Activated CD4-positive, alpha-beta T cell treated with anti-CD3 and anti-CD28 coated beads, Interleukin-2, amount 50 U/mL, for 24 hours (primary cell): ENCODE measurements around the gene IMMP2L.
"Not testable (repeated sequence)": the region's sequence is repeated elsewhere in the genome, so short reads cannot be mapped to it uniquely, and the experiment has no call there.

Source experiments
- DNase-seq, 2 donors: peaks; one replicate each; pipeline ENCODE4 v3.0.0-alpha.2; 2020; ENCODE audit warnings: low read depth in 1 of 2, low spot score in 1 of 2

IMMP2L gene

DNA sequence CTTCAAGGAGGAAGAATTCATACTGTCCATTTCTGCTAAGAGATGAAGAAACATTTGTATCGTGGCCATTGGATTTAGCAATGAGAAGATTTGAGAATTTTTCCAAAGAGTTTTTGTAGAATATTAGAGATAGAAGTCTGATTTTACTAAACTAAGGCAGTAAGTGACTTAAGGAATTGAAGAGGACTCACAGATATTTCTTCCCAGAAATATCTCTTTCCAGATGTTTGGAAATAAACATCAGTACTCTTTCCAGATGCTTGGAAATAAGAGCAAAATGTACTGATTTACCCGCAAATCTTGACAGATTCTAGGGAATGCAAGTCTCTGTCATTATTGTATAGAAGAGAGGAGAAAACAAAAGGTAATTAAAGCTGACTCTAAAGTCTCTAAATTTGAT lies 91.3 kb downstream of the IMMP2L start:
- no peak for DNase-seq

DNA sequence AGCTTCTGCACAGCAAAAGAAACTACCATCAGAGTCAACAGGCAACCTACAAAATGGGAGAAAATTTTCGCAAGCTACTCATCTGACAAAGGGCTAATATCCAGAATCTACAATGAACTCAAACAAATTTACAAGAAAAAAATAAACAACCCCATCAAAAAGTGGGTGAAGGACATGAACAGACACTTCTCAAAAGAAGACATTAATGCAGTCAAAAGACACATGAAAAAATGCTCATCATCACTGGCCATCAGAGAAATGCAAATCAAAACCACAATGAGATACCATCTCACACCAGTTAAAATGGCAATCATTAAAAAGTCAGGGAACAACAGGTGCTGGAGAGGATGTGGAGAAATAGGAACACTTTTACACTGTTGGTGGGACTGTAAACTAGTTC lies 92.4 kb downstream of the IMMP2L start:
- DNase-seq: not testable (repeated sequence)

DNA sequence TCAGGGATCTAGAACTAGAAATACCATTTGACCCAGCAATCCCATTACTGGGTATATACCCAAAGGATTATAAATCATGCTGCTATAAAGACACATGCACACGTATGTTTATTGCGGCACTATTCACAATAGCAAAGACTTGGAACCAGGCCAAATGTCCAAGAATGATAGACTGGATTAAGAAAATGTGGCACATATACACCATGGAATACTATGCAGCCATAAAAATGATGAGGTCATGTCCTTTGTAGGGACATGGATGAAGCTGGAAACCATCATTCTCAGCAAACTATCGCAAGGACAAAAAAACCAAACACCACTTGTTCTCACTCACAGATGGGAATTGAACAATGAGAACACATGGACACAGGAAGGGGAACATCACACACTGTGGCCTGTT lies 96.5 kb downstream of the IMMP2L start:
- not testable (repeated sequence) for DNase-seq

DNA sequence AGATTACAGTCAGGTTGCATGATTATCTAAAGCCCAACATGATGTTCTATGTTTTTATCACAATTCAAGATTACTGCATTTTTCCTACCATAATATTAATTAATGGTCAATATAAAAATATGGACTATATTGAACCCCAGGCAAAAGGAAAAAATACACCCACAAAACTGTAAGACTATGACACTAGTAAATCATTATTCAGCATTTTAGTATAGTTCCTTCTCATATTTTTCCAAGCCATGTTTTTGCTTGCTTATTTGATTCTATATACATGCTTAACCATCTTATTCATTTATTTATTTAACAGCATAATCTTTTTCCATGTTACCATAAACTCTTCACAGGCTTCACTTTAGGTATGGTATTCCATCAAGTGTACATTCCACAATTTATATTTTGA lies 101.6 kb downstream of the IMMP2L start:
- no peak for DNase-seq

DNA sequence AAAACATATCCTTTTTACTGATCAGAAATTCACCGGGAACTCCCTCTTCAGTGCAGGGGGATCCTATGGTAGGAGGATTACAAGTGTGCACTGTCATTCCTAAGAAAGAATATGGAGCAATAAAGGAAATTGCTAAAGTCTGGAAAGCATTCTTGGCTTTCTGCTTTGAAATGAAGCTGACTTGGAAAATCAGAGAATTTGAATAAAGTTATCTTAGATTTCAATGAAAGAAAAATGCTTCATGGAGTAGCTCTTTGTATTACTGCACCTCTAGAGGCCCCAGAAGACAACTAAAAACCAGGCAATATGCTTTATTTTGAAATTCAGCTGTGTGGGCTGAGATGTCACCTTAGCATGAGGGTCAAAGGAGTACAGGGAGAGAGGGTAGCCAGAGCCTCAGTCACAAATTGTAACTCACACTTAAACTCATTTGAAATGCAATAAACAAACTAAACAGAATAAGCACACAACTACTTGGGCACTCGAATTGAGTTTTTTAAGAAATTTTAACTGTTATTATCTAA lies 102.5 kb downstream of the IMMP2L start:
- no peak for DNase-seq

DNA sequence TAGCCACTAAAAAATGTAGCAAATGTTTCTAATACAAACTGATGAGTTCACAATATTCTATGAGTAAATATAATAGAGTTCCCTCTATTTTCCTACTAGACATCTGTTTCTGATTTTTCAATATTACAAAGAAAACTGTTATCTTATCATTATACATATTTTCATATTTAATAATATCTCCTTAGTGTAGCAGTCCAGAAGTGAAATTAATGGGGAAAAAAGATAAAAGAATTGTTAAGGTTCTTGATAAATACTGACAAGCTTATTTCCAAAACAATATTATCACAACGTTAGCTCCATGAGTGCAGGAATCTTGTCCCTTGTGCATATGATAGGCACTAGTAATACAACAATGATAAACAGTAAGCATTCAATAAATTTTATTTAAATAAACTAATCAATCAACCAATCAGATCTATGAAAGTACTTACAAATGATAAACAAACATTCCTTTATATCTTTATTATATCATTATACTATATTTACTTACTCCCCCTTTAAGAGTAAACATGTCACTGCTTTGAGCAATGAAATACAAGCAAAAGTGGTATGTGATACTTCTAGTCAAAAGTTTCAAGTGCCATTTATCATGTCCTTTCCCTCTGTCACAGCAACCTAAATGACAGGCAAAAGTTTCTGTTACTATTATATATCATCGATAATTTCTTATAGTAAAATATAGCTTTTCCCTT lies 103.1 kb downstream of the IMMP2L start:
- DNase-seq: no peak

DNA sequence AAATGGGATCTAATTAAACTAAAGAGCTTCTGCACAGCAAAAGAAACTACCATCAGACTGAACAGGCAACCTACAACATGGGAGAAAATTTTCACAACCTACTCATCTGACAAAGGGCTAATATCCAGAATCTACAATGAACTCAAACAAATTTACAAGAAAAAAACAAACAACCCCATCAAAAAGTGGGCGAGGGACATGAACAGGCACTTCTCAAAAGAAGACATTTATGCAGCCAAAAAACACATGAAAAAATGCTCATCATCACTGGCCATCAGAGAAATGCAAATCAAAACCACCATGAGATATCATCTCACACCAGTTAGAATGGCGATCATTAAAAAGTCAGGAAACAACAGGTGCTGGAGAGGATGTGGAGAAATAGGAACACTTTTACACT lies 111.6 kb downstream of the IMMP2L start:
- DNase-seq: not testable (repeated sequence)

DNA sequence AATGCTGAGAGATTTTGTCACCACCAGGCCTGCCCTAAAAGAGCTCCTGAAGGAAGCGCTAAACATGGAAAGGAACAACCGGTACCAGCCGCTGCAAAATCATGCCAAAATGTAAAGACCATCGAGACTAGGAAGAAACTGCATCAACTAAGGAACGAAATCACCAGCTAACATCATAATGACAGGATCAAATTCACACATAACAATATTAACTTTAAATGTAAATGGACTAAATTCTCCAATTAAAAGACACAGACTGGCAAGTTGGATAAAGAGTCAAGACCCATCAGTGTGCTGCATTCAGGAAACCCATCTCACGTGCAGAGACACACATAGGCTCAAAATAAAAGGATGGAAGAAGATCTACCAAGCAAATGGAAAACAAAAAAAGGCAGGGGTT lies 114.8 kb downstream of the IMMP2L start:
- DNase-seq: not testable (repeated sequence)

DNA sequence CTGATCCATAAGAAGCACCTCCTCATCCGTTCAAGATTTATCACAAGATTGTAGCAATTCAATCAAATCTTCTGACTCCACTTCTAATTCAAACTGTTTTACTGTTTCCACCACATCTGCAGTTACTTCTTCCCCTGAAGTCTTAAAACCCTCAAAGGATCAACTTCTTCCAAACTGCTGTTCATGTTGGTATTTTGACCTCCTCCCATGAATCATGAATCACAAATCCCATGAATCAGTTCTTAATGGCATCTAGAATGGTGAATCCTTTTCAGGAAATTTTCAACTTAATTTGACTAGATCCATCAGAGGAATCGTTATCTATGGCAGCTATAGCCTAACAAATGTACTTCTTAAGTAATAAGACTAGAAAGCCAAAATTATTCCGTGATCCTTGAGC lies 122.3 kb downstream of the IMMP2L start:
- DNase-seq: no peak

DNA sequence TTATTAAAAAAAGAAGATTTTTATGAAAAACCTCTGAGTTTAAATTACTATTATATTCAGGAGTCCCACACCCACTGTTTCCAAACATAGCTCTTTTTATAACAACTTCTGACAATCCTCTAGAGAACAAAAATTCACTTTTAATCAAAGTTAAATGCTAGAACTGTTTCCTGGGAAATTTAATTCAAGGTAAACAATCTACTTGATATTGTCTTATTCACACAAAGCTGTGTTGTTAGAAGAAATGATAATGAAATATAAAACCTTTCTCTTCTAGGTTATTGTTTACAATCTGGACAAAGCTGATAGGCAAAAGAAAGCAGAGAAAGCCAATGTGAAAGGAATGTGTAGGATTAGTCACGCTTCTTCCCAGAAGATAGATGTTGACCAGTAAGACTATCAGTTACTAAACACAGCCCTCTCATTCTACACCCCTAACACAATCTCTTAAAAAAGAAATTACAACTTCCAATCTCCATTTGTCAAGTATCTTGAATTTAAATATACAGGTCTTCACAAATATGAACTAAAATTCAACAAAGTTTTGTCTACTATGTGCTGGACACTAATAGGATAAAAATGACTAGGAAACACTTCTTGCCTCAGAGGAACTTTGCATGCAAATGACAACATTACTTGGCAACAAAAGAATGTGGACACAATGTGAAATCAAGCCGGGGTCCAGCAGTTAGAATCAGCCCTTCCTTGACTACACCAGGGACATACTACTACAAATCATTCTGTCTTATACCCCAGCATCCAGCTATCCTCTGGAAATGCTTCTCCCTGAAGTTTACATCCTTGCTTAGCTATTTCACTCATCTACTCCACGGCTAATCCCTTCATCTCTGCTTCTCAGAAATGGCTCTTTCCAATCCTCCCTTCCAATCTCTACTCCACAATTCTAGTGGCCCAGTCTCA lies 123.7 kb downstream of the IMMP2L start:
- no peak for DNase-seq

DNA sequence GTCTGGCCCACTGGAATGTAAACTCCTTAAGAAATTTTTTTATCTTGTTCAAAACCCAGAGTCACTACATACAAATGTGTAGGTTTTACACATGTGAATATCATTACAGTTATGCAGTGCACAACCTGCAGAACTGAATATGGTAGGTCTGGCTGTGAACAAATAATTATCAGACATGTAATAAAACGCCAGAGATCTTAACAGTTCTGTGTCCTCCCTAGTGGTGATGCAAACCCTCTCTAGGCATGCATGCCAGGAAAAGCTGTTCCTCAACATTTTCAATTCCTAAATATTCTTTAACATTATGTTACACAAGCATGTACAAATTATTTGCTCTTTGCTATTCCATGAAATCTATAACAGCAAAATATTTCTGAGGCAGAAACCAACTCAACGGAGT lies 124.6 kb downstream of the IMMP2L start:
- DNase-seq: no peak

DNA sequence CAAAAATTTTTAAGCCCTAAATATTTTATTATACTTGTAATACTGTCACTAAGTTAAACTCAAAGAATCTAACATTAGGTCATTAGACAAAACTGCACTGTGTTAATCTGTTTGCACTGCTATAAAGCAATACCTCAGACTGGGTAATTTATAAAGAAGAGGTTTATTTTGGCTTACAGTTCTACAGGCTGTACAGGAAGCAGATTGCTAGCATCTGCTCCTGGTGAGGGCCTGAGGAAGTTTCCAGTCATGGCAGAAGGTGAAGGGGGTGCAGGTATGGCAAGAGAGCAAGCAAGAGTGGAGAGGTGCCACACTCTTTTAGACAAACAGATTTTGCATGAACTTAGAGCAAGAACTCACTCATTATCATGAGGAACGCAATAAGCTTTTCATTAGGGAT lies 125.7 kb downstream of the IMMP2L start:
- DNase-seq: no peak

DNA sequence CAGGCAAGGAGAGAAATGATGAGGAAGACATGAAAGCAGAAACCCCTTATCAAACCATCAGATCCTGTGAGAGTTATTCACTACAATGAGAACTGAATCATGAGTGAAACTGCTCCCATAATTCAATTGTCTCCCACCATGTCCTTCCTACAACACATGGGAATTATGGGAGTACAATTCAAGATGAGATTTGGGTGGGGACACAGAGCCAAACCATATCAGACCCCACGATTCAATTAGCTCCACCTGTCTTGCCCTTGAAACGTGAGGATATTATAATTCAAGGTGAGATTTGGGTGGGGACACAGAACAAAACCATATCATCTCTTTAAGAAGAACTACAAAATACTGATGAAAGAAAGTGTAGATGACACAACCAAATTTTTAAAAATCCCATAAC lies 128.9 kb downstream of the IMMP2L start:
- no peak for DNase-seq

DNA sequence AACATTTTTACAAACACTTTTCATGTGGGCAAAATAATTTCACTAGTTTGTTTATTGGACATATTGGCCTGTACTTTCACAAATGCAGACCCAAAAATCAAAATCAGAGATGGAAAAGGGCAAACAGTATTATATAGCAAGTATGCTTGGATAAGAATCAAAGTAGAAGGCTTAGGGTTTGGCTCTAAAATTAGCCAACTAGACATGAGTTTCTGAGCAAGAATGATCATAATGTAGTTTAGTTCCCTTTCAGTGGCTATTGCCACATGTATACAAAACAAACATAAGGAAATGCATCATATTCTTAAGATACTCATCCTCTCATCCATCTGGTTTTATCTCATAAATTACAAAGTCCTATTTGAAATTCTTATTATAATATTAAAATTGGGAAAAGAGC lies 132.5 kb downstream of the IMMP2L start:
- DNase-seq: no peak

DNA sequence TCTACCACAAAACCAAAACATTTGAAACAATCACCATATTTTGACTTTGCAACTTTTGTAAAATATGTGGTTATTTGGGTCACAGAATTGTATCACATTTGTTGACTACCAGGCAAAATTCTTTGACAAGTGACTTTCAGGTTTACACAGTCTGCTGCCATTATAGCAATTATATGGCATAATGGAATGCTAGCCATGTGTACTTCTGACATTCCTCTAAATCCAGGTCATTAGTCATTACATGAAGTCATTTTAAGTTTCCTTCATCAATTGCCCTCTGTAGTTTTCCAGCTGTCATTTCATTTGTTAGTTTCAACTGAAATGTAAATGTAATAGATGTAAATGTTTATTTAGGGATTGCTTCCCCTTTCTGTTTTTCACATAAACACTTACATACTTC lies 137.5 kb downstream of the IMMP2L start:
- no peak for DNase-seq

DNA sequence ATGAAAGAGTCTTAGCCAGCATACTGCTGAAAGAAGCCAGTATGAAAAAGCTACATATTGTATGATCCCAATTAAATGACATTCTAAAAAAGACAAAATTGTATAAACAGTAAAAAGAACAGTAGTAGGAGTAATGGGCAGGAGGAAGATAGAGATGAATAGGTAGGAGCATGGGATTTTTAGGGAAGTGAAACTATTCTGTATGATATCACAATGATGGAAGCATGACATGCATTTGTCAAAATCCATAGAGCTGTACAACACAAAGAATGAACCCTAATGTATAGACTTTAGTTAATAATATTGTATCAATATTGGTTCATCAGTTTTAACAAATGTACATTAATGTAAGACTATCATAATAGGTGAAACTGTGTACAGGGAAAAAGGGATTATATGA lies 147.9 kb downstream of the IMMP2L start:
- no peak for DNase-seq

DNA sequence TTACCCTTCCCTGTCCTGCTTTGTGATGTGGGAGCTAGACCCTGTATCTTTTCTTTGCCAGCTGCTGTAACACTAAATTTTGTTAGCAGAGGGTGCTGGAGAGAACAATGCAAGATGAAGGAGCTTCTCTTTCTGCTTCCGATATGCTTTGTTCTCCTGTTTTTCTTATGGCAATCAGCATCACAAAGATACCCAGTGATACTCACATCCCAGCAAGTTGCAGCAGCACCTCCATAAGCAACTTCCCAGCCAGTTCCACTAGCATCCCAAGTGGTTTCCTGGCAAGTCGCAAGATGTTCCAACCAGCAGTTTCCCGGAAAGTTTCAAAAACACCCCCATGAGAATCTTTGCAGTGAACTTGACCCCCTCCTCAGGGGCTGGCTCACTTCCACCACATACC lies 148.6 kb downstream of the IMMP2L start:
- no peak for DNase-seq

DNA sequence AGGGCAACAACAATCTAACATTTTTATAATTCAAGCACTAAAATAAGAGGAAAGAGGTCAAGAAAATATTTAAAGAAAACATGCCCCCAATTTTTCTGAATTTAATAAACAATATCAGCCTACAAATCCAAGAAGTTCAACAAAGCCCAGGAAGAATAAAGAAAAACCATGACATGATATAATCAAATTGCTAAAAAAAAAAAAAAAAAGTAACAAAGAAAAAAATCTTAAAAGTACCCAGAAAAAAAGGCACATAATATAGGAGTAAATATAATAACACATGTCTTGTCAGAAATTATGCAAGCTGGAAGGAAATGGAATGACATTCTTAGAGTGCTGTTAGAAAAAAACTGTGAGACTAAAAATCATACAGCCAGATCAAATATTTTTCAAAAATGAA lies 151.4 kb downstream of the IMMP2L start:
- no peak for DNase-seq

DNA sequence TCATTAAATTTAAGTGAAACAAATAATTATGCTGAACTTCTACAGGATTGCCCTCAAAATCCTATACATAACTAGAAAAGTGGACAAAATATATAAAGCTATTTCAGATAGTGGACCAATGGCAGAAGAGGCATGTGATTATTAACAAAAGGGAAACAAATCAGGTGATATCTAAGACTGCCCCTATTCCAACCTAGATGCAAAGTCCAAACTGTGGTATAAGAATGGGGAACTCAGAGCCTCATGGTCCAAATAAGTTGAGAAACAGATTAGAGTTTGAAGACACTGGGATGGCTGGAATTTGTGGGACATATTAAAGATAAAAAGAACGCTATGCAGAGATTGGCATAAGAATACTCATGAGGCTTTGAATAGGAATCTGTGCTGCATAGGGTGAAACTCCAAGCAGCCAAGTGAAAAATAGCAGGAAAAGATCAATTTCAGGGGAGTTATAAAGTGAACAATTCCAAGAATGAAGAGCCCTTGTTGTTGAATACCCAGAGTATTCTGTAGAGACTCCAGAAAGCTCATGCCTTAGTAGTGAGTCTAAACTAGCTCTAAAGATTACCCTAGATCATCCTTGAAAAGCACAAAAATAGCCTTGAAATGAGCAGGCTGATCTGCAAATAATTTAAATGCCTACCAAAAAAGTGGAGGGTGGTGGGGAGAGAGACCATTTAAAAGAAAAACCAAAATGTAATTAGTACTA lies 152.4 kb downstream of the IMMP2L start:
- no peak for DNase-seq

DNA sequence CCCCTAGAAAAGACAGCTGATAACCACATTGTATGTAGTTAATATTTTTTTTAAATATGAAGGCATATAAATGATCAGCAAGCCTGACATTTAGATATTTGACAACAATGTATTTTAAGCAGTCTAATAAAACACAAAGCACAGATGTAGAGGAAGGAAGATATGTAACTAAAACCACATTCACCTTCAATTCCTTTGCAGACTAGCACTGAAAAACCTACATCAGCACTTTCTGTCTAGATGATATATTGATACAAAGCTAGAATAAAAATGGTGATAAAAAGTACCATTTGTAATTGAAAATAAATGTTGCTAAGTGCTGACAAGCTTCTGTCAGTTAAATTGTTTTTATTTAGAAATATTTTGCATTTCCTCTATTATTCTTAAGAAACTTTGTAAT lies 153.6 kb downstream of the IMMP2L start:
- DNase-seq: no peak

DNA sequence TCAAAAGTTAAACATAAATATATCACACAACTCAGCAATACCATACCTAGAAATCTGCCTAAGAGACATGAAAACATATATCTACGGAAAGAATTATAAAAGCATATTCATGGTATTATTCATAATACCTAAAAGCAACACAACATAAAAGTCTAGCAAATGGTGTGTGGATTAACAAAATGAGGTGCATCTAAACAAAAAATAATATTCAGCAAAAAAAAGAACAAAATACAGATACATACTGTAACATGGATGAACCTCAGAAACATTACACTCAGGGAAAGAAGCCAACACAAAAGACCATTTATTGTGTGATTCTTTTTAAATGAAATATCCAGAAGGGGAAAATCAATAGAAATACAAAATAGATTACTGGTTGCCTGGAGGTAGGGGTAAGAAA lies 155.0 kb downstream of the IMMP2L start:
- no peak for DNase-seq

DNA sequence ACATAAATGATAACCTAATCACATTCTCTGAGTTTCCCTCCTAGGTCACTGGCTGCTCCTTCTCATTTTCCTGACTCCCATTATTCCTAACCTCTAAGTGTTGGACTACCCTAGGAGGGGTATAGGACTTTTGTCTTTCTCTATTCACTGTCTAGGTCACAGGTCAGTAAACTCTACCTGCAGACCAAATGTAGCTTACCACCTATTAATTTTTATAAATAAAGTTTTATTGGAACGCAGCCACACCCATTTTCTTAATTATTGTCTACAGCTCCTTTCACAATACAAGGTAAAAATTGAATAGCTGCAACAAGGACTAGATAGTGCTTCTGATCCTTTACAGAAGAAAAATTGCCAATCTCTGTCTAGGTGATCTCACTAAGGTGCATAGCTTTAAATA lies 156.7 kb downstream of the IMMP2L start:
- DNase-seq: no peak
